K562 (cell line): ENCODE results near the gene PKHD1. TPM values are rescaled to one million over a fixed set of nuclear protein-coding genes. Genes with fewer than 3 reads are reported as not detected.

Experiments used
- ATAC-seq: fragments of 200-7000 bp; cut with Tn5 transposase; 3 replicates; pipeline ENCODE4 v1.9.1; 2020; ENCODE audit warnings: moderate library complexity
- BruUV-seq: library from RNA; stranded (reverse); fragments of 400-500 nt; replicated peaks from 2 replicates; lab custom pipeline; 2021; lab: Mats Ljungman, UMichigan
- CTCF ChIA-PET: fragments of 300-600 bp; formaldehyde crosslinking; extraction: SDS; loops from one replicate; lab custom pipeline; 2021; ENCODE audit warnings: low intra/inter-chr PET ratio; lab: Yijun Ruan, JAX
- POLR2A ChIA-PET: fragments of 300-600, 350-650 bp; sonication (Branson Sonifier 250); formaldehyde crosslinking; extraction: SDS; loops from one replicate; lab custom pipeline; 2021; ENCODE audit warnings: antibody characterized with exemption, inconsistent platforms; lab: Yijun Ruan, JAX
- DNase-seq, 4 experiments: peaks; one replicate each; pipeline versions ENCODE4 v3.0.0 to v3.0.0-alpha.2; 2011 to 2018; ENCODE audit warnings: low spot score in 3 of 4, mixed read lengths in 3 of 4; ENCODE audit errors: extremely low read depth in 1 of 4
- FAIRE-seq: peaks from 2 replicates; lab custom pipeline; 2011; peaks lifted over from hg19 to GRCh38; lab: Jason Lieb, UNC
- H2AFZ ChIP-seq: 2 replicates; pipeline ENCODE4 v1.6.0; 2011; ENCODE audit warnings: low read depth, low read length, control low read depth, inconsistent platforms
- H3K27ac ChIP-seq: fragments of 200-600 bp; 3 replicates; pipeline ENCODE4 v1.8.0; 2011; ENCODE audit warnings: low read depth, mild to moderate bottlenecking, control low read depth, inconsistent platforms, low read length, moderate library complexity, mixed read lengths; ENCODE audit errors: extremely low read depth
- H3K27me3 ChIP-seq, 2 experiments: fragments of 300-600 bp in 1 of 2; 2 replicates in 1 of 2; 3 replicates in 1 of 2; pipeline versions ENCODE4 v1.6.0 to v1.8.0; 2011; ENCODE audit warnings: inconsistent platforms in 2 of 2, low read length in 2 of 2, mild to moderate bottlenecking in 1 of 2, mixed read lengths in 1 of 2, moderate library complexity in 1 of 2; ENCODE audit not compliant: control insufficient read depth in 2 of 2, insufficient read depth in 2 of 2
- H3K36me3 ChIP-seq: fragments of 300-600 bp; 3 replicates; pipeline ENCODE4 v1.8.0; 2011; ENCODE audit warnings: mild to moderate bottlenecking, low read length, inconsistent platforms; ENCODE audit not compliant: control insufficient read depth, insufficient read depth
- H3K4me1 ChIP-seq, 2 experiments: fragments of 200-600 bp in 1 of 2; replicated peaks in 1 of 2; 2 replicates in 1 of 2; 3 replicates in 1 of 2; pipeline versions ENCODE4 v1.5.1 to v1.8.0; 2011; ENCODE audit warnings: inconsistent platforms in 2 of 2, low read length in 2 of 2, mild to moderate bottlenecking in 1 of 2, mixed read lengths in 1 of 2, moderate library complexity in 1 of 2; ENCODE audit not compliant: control insufficient read depth in 2 of 2, insufficient read depth in 2 of 2
- H3K4me2 ChIP-seq: 2 replicates; pipeline ENCODE4 v1.6.1; 2011; ENCODE audit warnings: low read length, control low read depth, inconsistent platforms, mixed read lengths; ENCODE audit not compliant: insufficient read depth
- H3K4me3 ChIP-seq: fragments of 200-600 bp; sonication (generic), shearing (Covaris generic); 2 replicates; pipeline ENCODE4 v1.5.1; 2016; ENCODE audit warnings: control low read depth, inconsistent platforms
- H3K79me2 ChIP-seq: fragments of 200-600 bp; 3 replicates; pipeline ENCODE4 v1.8.0; 2011; ENCODE audit warnings: low read length, inconsistent platforms; ENCODE audit not compliant: control insufficient read depth, insufficient read depth
- H3K9ac ChIP-seq, 2 experiments: 2 replicates each; pipeline versions ENCODE4 v1.6.0 to v1.6.1; 2011; ENCODE audit warnings: low read depth in 2 of 2, low read length in 2 of 2, control low read depth in 1 of 2, inconsistent platforms in 1 of 2, mild to moderate bottlenecking in 1 of 2, mixed read lengths in 1 of 2; ENCODE audit not compliant: insufficient read depth in 1 of 2
- H3K9me1 ChIP-seq: one replicate; pipeline ENCODE4 v1.6.0; 2011; ENCODE audit warnings: inconsistent platforms, mild to moderate bottlenecking, low read length, moderate library complexity; ENCODE audit not compliant: control insufficient read depth, insufficient read depth
- H3K9me3 ChIP-seq: replicated peaks from 2 replicates; pipeline ENCODE4 v1.5.1; 2011; ENCODE audit warnings: low read depth, low read length, inconsistent platforms; ENCODE audit not compliant: control insufficient read depth, insufficient read depth
- H4K20me1 ChIP-seq: replicated peaks from 2 replicates; pipeline ENCODE4 v1.6.1; 2011; ENCODE audit warnings: low read length, inconsistent platforms, mixed read lengths; ENCODE audit not compliant: control insufficient read depth, insufficient read depth
- ASH1L ChIP-seq: fragments of 450-650 bp; IDR thresholded peaks from 2 replicates; pipeline ENCODE4 v1.6.1; 2018; ENCODE audit warnings: borderline replicate concordance, mild to moderate bottlenecking, low read depth; ENCODE audit not compliant: partially characterized antibody
- BHLHE40 ChIP-seq: IDR thresholded peaks from 2 replicates; pipeline ENCODE4 v1.6.1; 2011; ENCODE audit warnings: low read length, improper control_type of control experiment
- DNMT1 ChIP-seq: fragments of 450-650 bp; IDR thresholded peaks from 2 replicates; pipeline ENCODE4 v1.6.1; 2016; ENCODE audit warnings: antibody characterized with exemption, mild to moderate bottlenecking
- ETS2 ChIP-seq: IDR thresholded peaks from 2 replicates; pipeline ENCODE4 v1.6.1; 2016; ENCODE audit warnings: borderline replicate concordance, missing genetic modification characterization, mild to moderate bottlenecking, moderate library complexity, missing compliant biosample characterization; ENCODE audit not compliant: poor library complexity, severe bottlenecking
- IFI16 ChIP-seq: fragments of 250-450 bp; sonication (Bioruptor Pico); IDR thresholded peaks from 2 replicates; pipeline ENCODE4 v2.1.2; 2022; ENCODE audit warnings: mild to moderate bottlenecking, inconsistent platforms
- KLF6 ChIP-seq: fragments of 250-450 bp; sonication (Bioruptor Pico); IDR thresholded peaks from 2 replicates; pipeline ENCODE4 v1.4.0; 2020; ENCODE audit warnings: mild to moderate bottlenecking, moderate library complexity, borderline replicate concordance
- RREB1 ChIP-seq: fragments of 250-450 bp; sonication (Bioruptor Pico); IDR thresholded peaks from 2 replicates; pipeline ENCODE4 v1.4.0; 2020
- STAG1 ChIP-seq: sonication (generic); formaldehyde crosslinking; IDR thresholded peaks from 2 replicates; pipeline ENCODE4 v1.5.0; 2020; ENCODE audit warnings: missing genetic modification reagents, borderline replicate concordance
- TEAD2 ChIP-seq: fragments of 450-650 bp; IDR thresholded peaks from 2 replicates; pipeline ENCODE4 v1.6.1; 2016; ENCODE audit warnings: missing genetic modification characterization, control low read depth, missing compliant biosample characterization
- TFE3 ChIP-seq: fragments of 450-650 bp; formaldehyde crosslinking; IDR thresholded peaks from 2 replicates; pipeline ENCODE4 v1.4.0; 2020; ENCODE audit warnings: mild to moderate bottlenecking, mixed read lengths
- ZEB2 ChIP-seq: fragments of 450-650 bp; IDR thresholded peaks from 2 replicates; pipeline ENCODE4 v1.6.1; 2016
- ZNF140 ChIP-seq: fragments of 250-450 bp; sonication (Bioruptor Pico); IDR thresholded peaks from 2 replicates; pipeline ENCODE4 v1.8.0; 2021; ENCODE audit warnings: moderate library complexity, mild to moderate bottlenecking, inconsistent platforms
- ZNF507 ChIP-seq: conservative IDR thresholded peaks from 2 replicates; pipeline ENCODE4 v1.6.1; 2017; ENCODE audit warnings: missing genetic modification characterization, missing compliant biosample characterization
- WGBS: fragments of 100-300 bp; shearing (Covaris generic); methylation state at CpG from one replicate; pipeline ENCODE4 v1.1.6; 2016; ENCODE audit warnings: low coverage, mixed read lengths; ENCODE audit not compliant: insufficient coverage; ENCODE audit errors: missing lambda C conversion rate; 5-methylcytosine and 5-hydroxymethylcytosine counted together
- in situ Hi-C: fragments of 300-500 bp; cut with MboI; formaldehyde crosslinking; loops from 4 replicates; pipeline ENCODE4 v1.15.0; 2018; ENCODE audit warnings: inconsistent platforms, mixed read lengths
- intact Hi-C: fragments of 100-400 bp; cut with micrococcal nuclease; formaldehyde crosslinking; loops from 2 replicates; pipeline ENCODE4 v1.14.2; 2022
- polyA plus RNA-seq, 8 experiments: library from polyadenylated mRNA; depleted of rRNA in 4 of 8; stranded (reverse) in 5 of 8; unstranded in 3 of 8; fragments of >200 nt; fragmentation: Nextera tagmentation in 2 of 8; fragmentation: Illumina TruSeq in 1 of 8; extraction: Ambion mirVana in 2 of 8; extraction: Trizol in 1 of 8; gene quantifications; 2 replicates each; pipeline versions ENCODE4 v1.2.1 to v1.2.3, GENCODE V29; 2011 to 2014; ENCODE audit warnings: inconsistent platforms in 1 of 8, missing spikeins in 1 of 8
- total RNA-seq, 7 experiments: library from RNA; depleted of rRNA in 6 of 7; stranded (reverse); fragments of >200 nt in 6 of 7; fragmentation: Illumina TruSeq in 2 of 7; extraction: Trizol in 2 of 7; gene quantifications; 2 replicates each; pipeline versions ENCODE4 v1.2.1 to v1.2.3, GENCODE V29; 2011 to 2021; ENCODE audit warnings: low replicate concordance in 1 of 7

PKHD1 gene
- total and polyA plus RNA-seq, 9 of the 15 experiments (the other 6 are each of a cell fraction or from before 2014, with no cell fraction given): 0.01 to 0.04 (median 0.01) TPM; not detected in 6

- Histone ChIP-seq H3K4me2 (no peak overlapping the region), H3K27me3 (no peaks in the 10 kb centered on the region), H2AFZ (no peak overlapping the region), H3K4me1 (no peaks in the 10 kb centered on the region), H3K4me3 (no peak overlapping the region), H3K9me3 (no peaks in the 10 kb centered on the region), H3K9ac (no peak overlapping the region), H4K20me1 (no peaks in the 10 kb centered on the region), H3K79me2 (no peaks in the 10 kb centered on the region), H3K27ac (no peak overlapping the region), H3K9me1 (no peaks in the 10 kb centered on the region), H3K36me3 (no peaks in the 10 kb centered on the region)
- POLR2A ChIA-PET: no interaction called here
- CTCF ChIA-PET: no interaction called here
- intact Hi-C loops (no loop called here), in situ Hi-C loops (no loop called here)
- WGBS: 0% methylated on average over 1 of the region's 1 CpG
- DNase-seq (no peak), FAIRE-seq (no peak), ATAC-seq (no peak)
- no TSS peak for BruUV-seq
- TF ChIP-seq ZEB2: no peak
- no peak for TF ChIP-seq ASH1L
- TF ChIP-seq DNMT1: no peak
- TF ChIP-seq KLF6 (CRISPR knock-in tag): no peak
- no peak for TF ChIP-seq IFI16 (CRISPR knock-in tag)
- no peak for TF ChIP-seq TFE3 (CRISPR knock-in tag)
- TF ChIP-seq BHLHE40: no peak
- TF ChIP-seq TEAD2: no peak
- no peak for TF ChIP-seq ZNF140 (CRISPR knock-in tag)
- TF ChIP-seq ETS2 (tag): no peak
- TF ChIP-seq RREB1 (CRISPR knock-in tag): no peak
- no peak for TF ChIP-seq ZNF507
- TF ChIP-seq STAG1: no peak
Measured at GRCh38 chr6:51792273-51793030, 295.0 kb downstream of the PKHD1 start.
